Measurements from ENCODE around the gene PDE4D. TPM values are rescaled to one million over a fixed set of nuclear protein-coding genes. Genes with fewer than 3 reads are reported as not detected.

PDE4D gene
- total RNA-seq, 1 donor from 2014 or later, result 2.3 TPM

DNA sequence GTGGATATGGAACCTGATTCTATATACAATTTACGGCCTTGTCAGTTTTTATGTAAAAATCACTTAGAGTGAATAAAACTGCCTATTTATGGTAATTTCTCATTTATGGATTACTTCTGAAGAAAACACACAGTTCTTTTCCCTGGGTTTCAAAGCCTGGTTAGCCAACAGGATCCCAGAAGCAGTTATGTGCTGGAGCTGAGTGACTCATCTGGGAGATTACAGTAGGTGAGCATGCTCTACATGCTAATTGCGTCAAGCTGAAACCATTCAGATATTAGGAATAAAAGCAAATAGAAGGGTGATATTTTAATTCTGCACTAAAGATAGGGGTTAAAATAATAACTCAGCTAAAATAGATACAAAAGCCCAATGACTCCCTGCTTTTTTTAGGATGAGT, 47.8 kb downstream of the PDE4D start:
- no peak overlapping the region for H2AFZ ChIP-seq (replicated peaks)
- no peak overlapping the region for H3K27ac ChIP-seq
- no peaks in the 10 kb centered on the region for H3K4me1 ChIP-seq
- H3K27me3 ChIP-seq, result no peaks in the 10 kb centered on the region
- Mint-ChIP-seq H3K4me1 (no peaks in the 10 kb centered on the region), H3K27ac (no peak overlapping the region), H3K9me3 (no peaks in the 10 kb centered on the region), H3K27me3 (ENCODE audit: insufficient read depth, low read depth) (no peaks in the 10 kb centered on the region), H3K4me3 (no peak overlapping the region), H3K36me3 (no peaks in the 10 kb centered on the region)
- H3K79me2 ChIP-seq (ENCODE audit: low read depth), result no peaks in the 10 kb centered on the region
- no peak overlapping the region for H3K9ac ChIP-seq
- no peaks in the 10 kb centered on the region for H3K36me3 ChIP-seq
- H3K9me3 ChIP-seq (ENCODE audit: low read depth), result no peaks in the 10 kb centered on the region
- DNase-seq (ENCODE audit: low spot score), result no peak
- H3F3A ChIP-seq (ENCODE audit: low read depth), result no peaks in the 10 kb centered on the region
- no peaks in the 10 kb centered on the region for H4K20me1 ChIP-seq (ENCODE audit: low read depth)
- no peak overlapping the region for H3K4me2 ChIP-seq
- TF ChIP-seq EZH2phosphoT487 (IDR thresholded peaks at IDR 0.05), result no peak
- no peak for TF ChIP-seq EZH2 (IDR thresholded peaks at IDR 0.05)
- TF ChIP-seq, protein P1, sequence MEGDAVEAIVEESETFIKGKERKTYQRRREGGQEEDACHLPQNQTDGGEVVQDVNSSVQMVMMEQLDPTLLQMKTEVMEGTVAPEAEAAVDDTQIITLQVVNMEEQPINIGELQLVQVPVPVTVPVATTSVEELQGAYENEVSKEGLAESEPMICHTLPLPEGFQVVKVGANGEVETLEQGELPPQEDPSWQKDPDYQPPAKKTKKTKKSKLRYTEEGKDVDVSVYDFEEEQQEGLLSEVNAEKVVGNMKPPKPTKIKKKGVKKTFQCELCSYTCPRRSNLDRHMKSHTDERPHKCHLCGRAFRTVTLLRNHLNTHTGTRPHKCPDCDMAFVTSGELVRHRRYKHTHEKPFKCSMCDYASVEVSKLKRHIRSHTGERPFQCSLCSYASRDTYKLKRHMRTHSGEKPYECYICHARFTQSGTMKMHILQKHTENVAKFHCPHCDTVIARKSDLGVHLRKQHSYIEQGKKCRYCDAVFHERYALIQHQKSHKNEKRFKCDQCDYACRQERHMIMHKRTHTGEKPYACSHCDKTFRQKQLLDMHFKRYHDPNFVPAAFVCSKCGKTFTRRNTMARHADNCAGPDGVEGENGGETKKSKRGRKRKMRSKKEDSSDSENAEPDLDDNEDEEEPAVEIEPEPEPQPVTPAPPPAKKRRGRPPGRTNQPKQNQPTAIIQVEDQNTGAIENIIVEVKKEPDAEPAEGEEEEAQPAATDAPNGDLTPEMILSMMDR (IDR thresholded peaks at IDR 0.05), result no peak
- no peak overlapping the region for H3K4me3 ChIP-seq

DNA sequence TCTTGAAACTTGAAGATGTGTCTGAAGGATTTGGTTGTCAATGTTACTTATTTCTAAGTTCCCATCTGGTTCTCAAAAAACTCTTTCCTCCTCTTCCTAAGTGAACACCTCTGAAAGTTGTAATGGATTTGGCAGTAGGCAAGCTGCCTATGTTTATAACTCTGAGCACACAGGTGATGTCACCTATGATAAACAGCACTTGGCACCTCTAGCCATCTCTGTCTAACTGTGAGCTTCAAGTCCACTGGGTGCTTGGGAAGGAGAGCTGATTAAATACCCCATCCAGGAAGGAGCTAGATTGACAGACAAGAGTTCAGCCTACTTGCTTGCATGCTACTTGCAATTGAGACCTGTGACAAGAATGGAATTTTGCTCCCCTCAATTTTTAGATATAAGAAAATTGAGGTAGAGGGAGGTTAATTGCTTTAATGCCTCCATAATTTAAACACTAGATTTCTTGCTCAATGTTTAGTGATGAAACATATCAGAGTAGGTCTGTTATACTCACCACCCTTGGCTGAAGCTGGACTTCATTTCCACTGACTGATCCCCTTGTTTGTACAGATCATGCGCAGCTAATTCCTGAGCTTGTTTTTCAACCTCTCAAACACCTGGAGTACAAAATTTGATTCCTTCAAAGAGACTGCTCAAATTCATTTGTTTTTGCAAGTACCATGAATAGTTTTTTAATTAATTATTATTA, 49.9 kb downstream of the PDE4D start:
- H3K4me3 Mint-ChIP-seq, result no peak overlapping the region
- Histone ChIP-seq H2AFZ (replicated peaks) (no peak overlapping the region), H3K4me3 (no peak overlapping the region), H3K27me3 (no peaks in the 10 kb centered on the region), H3F3A (ENCODE audit: low read depth) (no peaks in the 10 kb centered on the region), H3K79me2 (ENCODE audit: low read depth) (no peaks in the 10 kb centered on the region), H3K27ac (no peak overlapping the region), H4K20me1 (ENCODE audit: low read depth) (no peaks in the 10 kb centered on the region), H3K4me2 (no peak overlapping the region), H3K9me3 (ENCODE audit: low read depth) (no peaks in the 10 kb centered on the region), H3K4me1 (no peaks in the 10 kb centered on the region), H3K36me3 (no peaks in the 10 kb centered on the region), H3K9ac (no peak overlapping the region)
- no peaks in the 10 kb centered on the region for H3K9me3 Mint-ChIP-seq
- TF ChIP-seq EZH2phosphoT487 (IDR thresholded peaks at IDR 0.05) (no peak), EZH2 (IDR thresholded peaks at IDR 0.05) (no peak)
- TF ChIP-seq, protein P1 (IDR thresholded peaks at IDR 0.05), result no peak
- peaks cover 6% of the 10 kb centered on the region for H3K4me1 Mint-ChIP-seq
- DNase-seq (ENCODE audit: low spot score), result no peak
- H3K36me3 Mint-ChIP-seq, result no peaks in the 10 kb centered on the region
- H3K27ac Mint-ChIP-seq, result no peak overlapping the region
- H3K27me3 Mint-ChIP-seq (ENCODE audit: insufficient read depth, low read depth), result no peaks in the 10 kb centered on the region

DNA sequence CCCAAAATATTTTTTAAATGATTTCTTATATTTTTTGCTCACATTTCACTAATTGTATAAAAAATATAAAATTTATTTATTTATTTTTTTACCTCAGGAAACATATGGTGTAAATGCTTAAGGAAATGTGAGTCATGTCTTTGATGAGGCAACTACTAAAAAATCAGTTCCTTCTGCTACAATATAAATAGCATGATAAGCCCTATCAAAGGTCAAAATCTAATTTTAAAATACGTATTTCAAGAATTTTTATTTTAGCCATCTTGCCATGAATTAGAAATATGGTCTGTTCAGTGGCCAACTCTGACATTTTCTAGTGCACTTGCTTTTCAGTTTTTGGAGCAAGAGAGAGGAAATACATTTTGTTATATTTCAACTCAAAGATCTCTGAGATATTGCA, 50.5 kb downstream of the PDE4D start:
- no peak overlapping the region for H3K4me2 ChIP-seq

DNA sequence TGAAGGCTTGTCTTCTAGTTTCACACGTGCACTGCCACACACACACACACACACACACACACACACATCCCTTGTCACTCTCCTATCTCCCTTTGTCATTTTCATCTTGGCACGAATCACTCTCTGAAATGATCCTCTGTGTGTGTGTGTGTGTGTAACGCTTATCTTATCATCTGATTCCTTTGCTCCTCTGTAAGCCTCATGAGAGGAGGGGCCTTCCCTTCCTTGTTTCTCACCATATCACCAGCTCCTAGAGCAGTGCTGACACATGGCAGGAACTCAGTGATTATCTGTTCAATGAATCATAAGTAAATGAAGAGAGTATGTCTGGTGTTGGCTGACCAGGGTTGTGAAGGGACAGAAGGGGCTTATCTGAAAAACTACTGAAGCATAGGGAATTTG, 53.3 kb downstream of the PDE4D start:
- no peaks in the 10 kb centered on the region for H3K79me2 ChIP-seq (ENCODE audit: low read depth)
- H3K4me3 ChIP-seq, result no peak overlapping the region
- Mint-ChIP-seq H3K27ac (no peak overlapping the region), H3K36me3 (no peaks in the 10 kb centered on the region), H3K27me3 (ENCODE audit: insufficient read depth, low read depth) (no peaks in the 10 kb centered on the region), H3K4me3 (no peak overlapping the region), H3K9me3 (no peaks in the 10 kb centered on the region), H3K4me1 (peaks cover 6% of the 10 kb centered on the region)
- no peaks in the 10 kb centered on the region for H4K20me1 ChIP-seq (ENCODE audit: low read depth)
- no peaks in the 10 kb centered on the region for H3K27me3 ChIP-seq
- no peaks in the 10 kb centered on the region for H3K9me3 ChIP-seq (ENCODE audit: low read depth)
- DNase-seq (ENCODE audit: low spot score), result no peak
- H3K4me1 ChIP-seq, result no peaks in the 10 kb centered on the region
- no peak overlapping the region for H3K27ac ChIP-seq
- TF ChIP-seq, protein P1 (IDR thresholded peaks at IDR 0.05), result no peak
- TF ChIP-seq EZH2 (IDR thresholded peaks at IDR 0.05), result no peak
- TF ChIP-seq EZH2phosphoT487 (IDR thresholded peaks at IDR 0.05), result no peak
- H3K9ac ChIP-seq, result no peak overlapping the region
- no peak overlapping the region for H2AFZ ChIP-seq (replicated peaks)
- H3K4me2 ChIP-seq, result no peak overlapping the region
- no peaks in the 10 kb centered on the region for H3F3A ChIP-seq (ENCODE audit: low read depth)
- no peaks in the 10 kb centered on the region for H3K36me3 ChIP-seq

More for the DNA sequence above, 50.5 kb downstream of the PDE4D start:
- Histone ChIP-seq H3K27me3 (no peaks in the 10 kb centered on the region), H3K9me3 (ENCODE audit: low read depth) (no peaks in the 10 kb centered on the region), H3K36me3 (no peaks in the 10 kb centered on the region), H3K4me1 (no peaks in the 10 kb centered on the region), H3K9ac (no peak overlapping the region), H3K27ac (no peak overlapping the region), H3F3A (ENCODE audit: low read depth) (no peaks in the 10 kb centered on the region), H4K20me1 (ENCODE audit: low read depth) (no peaks in the 10 kb centered on the region), H3K79me2 (ENCODE audit: low read depth) (no peaks in the 10 kb centered on the region), H3K4me3 (no peak overlapping the region), H2AFZ (replicated peaks) (no peak overlapping the region)
- Mint-ChIP-seq H3K36me3 (no peaks in the 10 kb centered on the region), H3K4me3 (no peak overlapping the region), H3K27me3 (ENCODE audit: insufficient read depth, low read depth) (no peaks in the 10 kb centered on the region), H3K4me1 (peaks cover 6% of the 10 kb centered on the region), H3K9me3 (no peaks in the 10 kb centered on the region), H3K27ac (no peak overlapping the region)
- DNase-seq (ENCODE audit: low spot score), result no peak
- no peak for TF ChIP-seq EZH2 (IDR thresholded peaks at IDR 0.05)

Data from neural progenitor cell (in vitro differentiated cells).